Measurements from ENCODE around the gene C3orf20.

C3orf20 gene

DNA sequence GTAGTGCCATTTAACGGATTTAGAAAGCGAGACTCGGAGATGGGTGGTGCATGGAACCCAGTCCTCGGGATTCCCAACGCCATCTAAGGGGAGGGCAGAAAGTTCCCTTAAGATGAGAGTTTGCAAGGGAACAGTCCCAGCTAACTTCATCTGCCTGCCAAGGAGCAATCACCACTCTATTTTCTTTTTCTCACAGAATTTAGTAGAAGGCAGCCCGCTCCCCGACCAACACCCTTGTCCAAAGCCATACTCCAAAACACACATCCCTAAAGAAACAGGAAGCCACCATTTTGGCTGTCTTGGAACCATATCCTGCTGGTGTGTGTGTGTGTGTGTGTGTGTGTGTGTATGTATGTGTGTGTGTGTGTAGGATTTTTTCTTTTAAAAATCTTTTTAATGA lies 136.7 kb downstream of the C3orf20 start:
- no peak for DNase-seq (ENCODE audit: low read depth, low spot score)

DNA sequence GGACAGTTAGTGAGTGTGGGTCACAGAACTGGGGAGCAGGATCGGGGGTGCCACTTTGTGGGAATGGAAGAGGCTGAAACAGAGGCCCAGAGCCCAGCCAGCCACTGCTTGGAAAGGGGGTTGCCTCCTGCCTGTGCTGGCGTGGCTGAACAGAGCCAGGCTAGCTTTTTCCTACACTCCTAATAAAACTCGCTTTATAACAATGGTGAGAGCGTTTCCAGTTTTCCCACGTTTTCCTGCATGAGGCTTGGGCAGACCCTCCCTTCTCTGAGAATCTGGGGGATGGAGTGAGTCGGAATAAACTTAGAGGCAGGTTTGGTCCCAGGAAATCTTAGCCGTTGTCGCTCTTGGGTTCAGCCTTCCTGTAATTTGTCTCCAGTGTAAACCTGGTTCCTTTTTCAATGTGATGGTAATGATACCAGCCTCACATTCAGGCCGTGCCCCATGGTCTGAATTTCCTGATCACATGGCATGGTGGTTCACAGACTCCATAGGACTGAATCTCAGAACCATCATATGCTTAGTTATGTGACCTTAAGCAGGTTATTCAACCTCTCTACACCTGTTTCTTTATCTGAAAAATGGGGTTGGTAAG lies 137.4 kb downstream of the C3orf20 start:
- no peak for DNase-seq (ENCODE audit: low read depth, low spot score)

- no peak for DNase-seq (ENCODE audit: low read depth, low spot score)
Observed at GRCh38 chr3:14814411-14814871, 139.5 kb downstream of the C3orf20 start.

DNA sequence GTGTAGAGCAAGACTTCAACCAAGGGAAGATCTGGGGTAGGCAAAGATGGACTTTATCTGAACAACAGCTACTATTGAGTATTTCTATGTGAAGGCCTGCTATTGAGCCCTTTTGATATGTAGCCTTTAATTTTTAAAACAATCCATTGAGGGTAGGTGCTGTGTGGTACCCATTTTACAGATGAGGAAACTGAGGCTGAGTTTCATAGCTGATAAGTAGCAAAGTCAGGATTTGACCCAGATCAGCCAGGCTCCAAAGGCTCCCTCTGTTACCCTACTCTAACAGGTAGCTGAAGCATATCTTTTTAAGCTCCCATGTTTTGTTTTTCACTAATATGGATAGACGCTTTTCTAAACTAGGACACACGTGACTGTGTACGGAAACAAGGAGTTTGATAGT lies 141.4 kb downstream of the C3orf20 start:
- no peak for DNase-seq (ENCODE audit: low read depth, low spot score)

DNA sequence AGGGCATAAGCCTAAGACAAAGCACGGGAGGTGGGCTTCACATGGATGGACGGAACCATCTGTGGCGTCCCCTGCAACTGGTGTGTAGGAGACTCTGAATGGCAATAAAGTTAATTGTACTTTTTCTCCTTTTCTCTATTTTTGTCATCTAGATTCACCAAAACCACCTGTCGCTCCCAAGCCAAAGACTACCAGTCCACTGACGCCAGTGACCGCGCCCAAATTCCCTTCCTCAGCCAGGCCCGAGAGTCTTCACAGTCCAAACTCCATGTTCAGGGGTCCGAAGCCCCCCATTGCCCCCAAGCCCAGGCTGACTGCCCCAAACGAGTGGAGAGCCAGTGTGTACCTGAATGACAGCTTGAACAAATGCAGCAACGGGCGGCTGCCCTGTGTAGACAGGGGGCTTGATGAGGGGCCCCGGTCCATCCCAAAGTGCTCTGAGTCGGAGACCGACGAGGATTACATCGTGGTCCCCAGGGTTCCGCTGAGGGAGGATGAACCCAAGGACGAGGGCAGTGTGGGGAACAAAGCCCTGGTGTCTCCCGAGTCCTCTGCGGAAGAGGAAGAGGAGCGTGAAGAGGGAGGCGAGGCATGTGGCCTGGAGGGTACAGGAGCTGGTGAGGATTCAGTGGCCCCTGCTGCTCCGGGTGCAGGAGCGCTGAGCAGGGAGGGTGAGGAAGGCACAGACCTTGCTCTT lies 144.0 kb downstream of the C3orf20 start, which contains the start of gene FGD5:
Gene FGD5 (plus strand): TSS at position 159 of the 697 bp plus-strand sequence. CDS start 110 bp downstream, at position 269.
- no peak for DNase-seq (ENCODE audit: low read depth, low spot score)

DNA sequence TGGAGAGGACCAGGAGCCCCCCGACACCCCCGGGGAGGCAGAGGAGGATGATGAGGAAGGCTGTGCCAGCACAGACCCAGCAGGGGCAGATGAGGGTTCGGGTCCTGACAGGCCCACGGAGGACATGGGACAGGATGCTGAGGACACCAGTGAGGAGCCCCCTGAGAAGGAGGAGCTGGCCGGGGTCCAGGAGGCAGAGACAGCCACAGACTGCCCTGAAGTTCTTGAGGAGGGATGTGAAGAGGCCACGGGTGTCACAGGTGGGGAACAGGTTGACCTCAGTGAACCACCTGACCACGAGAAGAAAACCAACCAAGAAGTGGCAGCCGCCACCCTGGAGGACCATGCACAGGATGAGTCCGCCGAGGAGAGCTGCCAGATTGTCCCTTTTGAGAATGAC lies 144.7 kb downstream of the C3orf20 start:
- no peak for DNase-seq (ENCODE audit: low read depth, low spot score)

DNA sequence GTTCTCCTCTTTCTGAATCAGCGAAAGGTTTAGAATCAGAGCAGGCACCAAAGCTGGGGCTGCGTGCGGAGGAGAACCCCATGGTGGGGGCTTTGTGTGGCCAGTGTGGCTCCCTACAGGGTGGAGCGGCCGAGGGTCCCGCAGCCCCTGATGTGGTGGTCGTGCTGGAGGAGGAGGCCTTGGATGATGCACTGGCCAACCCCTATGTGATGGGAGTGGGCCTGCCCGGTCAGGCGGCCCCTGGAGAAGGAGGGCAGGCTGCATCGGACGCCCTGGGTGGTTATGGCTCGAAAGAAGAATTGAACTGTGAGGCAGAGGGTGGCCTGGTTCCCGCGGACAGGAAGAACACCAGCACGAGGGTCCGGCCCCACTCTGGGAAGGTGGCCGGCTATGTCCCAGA lies 145.2 kb downstream of the C3orf20 start:
- DNase-seq (ENCODE audit: low read depth, low spot score), result no peak

GRCh38 chr3:14821151-14821550 lies 146.2 kb downstream of the C3orf20 start:
- no peak for DNase-seq (ENCODE audit: low read depth, low spot score)

DNA sequence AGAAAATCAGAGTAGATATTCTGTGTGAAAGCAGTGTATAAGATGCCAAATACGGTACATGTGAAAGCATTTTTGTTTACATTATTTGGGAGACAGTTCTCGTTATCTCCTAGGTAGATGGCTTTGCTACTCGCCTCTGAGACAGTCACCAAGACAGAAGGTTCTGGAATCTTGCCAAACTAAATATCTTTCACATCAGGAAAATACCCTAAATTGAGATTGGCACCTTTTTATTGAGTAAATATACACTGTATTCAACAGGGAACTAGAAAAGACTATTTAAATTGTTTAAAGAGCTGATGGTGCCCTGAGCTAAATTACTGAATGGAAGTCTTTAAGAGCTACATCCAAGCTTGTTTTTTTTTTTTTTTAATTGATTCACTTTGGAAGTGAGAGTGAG lies 147.2 kb downstream of the C3orf20 start:
- no peak for DNase-seq (ENCODE audit: low read depth, low spot score)

Measured in activated CD4-positive, CD25-positive, alpha-beta regulatory T cell treated with anti-CD3 and anti-CD28 coated beads, Interleukin-2, amount 50 U/mL, for 16 hours (primary cell).